GM23248 (cell line): ENCODE measurements around the gene AVPR2. TPM values are rescaled to one million over a fixed set of nuclear protein-coding genes. Genes with fewer than 3 reads are reported as not detected.

Source experiments
- DNase-seq: peaks from one replicate; pipeline ENCODE4 v3.0.0-alpha.2; 2015
- H2AFZ ChIP-seq: fragments of 200-600 bp; sonication (generic); 2 replicates; pipeline ENCODE4 v1.6.1; 2016; ENCODE audit warnings: antibody characterized with exemption
- H3F3A ChIP-seq: fragments of 200-600 bp; sonication (generic); 2 replicates; pipeline ENCODE4 v1.6.1; 2016; ENCODE audit warnings: mild to moderate bottlenecking, antibody characterized with exemption, mixed run types; ENCODE audit not compliant: insufficient read depth
- H3K27ac ChIP-seq: fragments of 200-600 bp; sonication (generic); 2 replicates; pipeline ENCODE4 v1.5.1; 2016; ENCODE audit warnings: mild to moderate bottlenecking
- H3K27me3 ChIP-seq: fragments of 200-600 bp; sonication (generic); replicated peaks from 2 replicates; pipeline ENCODE4 v1.6.1; 2016; ENCODE audit warnings: mild to moderate bottlenecking; ENCODE audit not compliant: insufficient read depth
- H3K36me3 ChIP-seq: fragments of 200-600 bp; sonication (generic); 2 replicates; pipeline ENCODE4 v1.6.1; 2016; ENCODE audit warnings: low read depth, mild to moderate bottlenecking
- H3K4me1 ChIP-seq: fragments of 200-600 bp; sonication (generic); 2 replicates; pipeline ENCODE4 v1.6.1; 2016; ENCODE audit warnings: mild to moderate bottlenecking; ENCODE audit not compliant: insufficient read depth
- H3K4me2 ChIP-seq: fragments of 200-600 bp; sonication (generic); one replicate; pipeline ENCODE4 v1.6.1; 2016; ENCODE audit warnings: mild to moderate bottlenecking; ENCODE audit not compliant: unreplicated experiment
- H3K4me3 ChIP-seq: fragments of 200-600 bp; sonication (generic); 2 replicates; pipeline ENCODE4 v1.5.1; 2016; ENCODE audit warnings: mild to moderate bottlenecking
- H3K79me2 ChIP-seq: fragments of 200-600 bp; sonication (generic); 2 replicates; pipeline ENCODE4 v1.6.1; 2016; ENCODE audit warnings: mild to moderate bottlenecking; ENCODE audit not compliant: insufficient read depth
- H3K9ac ChIP-seq: fragments of 200-600 bp; sonication (generic); 2 replicates; pipeline ENCODE4 v1.6.1; 2016; ENCODE audit warnings: mild to moderate bottlenecking
- H3K9me2 ChIP-seq: fragments of 200-600 bp; sonication (generic); 2 replicates; pipeline ENCODE4 v1.6.1; 2016; ENCODE audit warnings: mixed run types, mild to moderate bottlenecking, moderate library complexity; ENCODE audit not compliant: insufficient read depth
- H3K9me3 ChIP-seq: fragments of 200-600 bp; sonication (generic); one replicate; pipeline ENCODE4 v1.6.1; 2017; ENCODE audit warnings: low read depth
- H4K20me1 ChIP-seq: fragments of 200-600 bp; sonication (generic); 2 replicates; pipeline ENCODE4 v1.6.0; 2016; ENCODE audit not compliant: insufficient read depth
- EZH2 ChIP-seq: fragments of 200-600 bp; sonication (generic); IDR thresholded peaks from 2 replicates; pipeline ENCODE4 v1.6.1; 2018; ENCODE audit warnings: antibody characterized with exemption, mild to moderate bottlenecking; ENCODE audit not compliant: insufficient read depth, poor library complexity, severe bottlenecking
- EZH2phosphoT487 ChIP-seq: fragments of 200-600 bp; sonication (generic); IDR thresholded peaks from 2 replicates; pipeline ENCODE4 v1.6.1; 2018; ENCODE audit warnings: antibody characterized with exemption, moderate library complexity, mild to moderate bottlenecking, low read depth; ENCODE audit not compliant: insufficient read depth
- WGBS, 2 experiments: methylation state at CpG; one replicate each; pipeline ENCODE4 v1.1.6; 2015 to 2017; ENCODE audit warnings: low lambda C conversion rate in 2 of 2, low coverage in 1 of 2; ENCODE audit errors: missing lambda C conversion rate in 2 of 2; 5-methylcytosine and 5-hydroxymethylcytosine counted together
- in situ Hi-C: fragments of 300-500 bp; cut with MboI; formaldehyde crosslinking; loops from 2 replicates; pipeline ENCODE4 v1.15.0; 2020
- polyA plus RNA-seq: library from polyadenylated mRNA; unstranded; fragments of >200 nt; fragmentation: Nextera tagmentation; extraction: Ambion mirVana; gene quantifications from 2 replicates; pipeline ENCODE4 v1.2.1, GENCODE V29; 2016
- total RNA-seq: library from RNA; depleted of rRNA; stranded (reverse); fragments of >200 nt; shearing (Covaris generic); gene quantifications from 2 replicates; pipeline ENCODE4 v1.2.3, GENCODE V29; 2014

Gene AVPR2
- total and polyA plus RNA-seq, 2 experiments from 2014 or later, result not detected

- Histone ChIP-seq H3K4me2 (no peak overlapping the region), H3K79me2 (no peaks in the 10 kb centered on the region)
- 73 to 76% methylated on average over 18 to 20 of the region's 25 CpGs for WGBS, 2 experiments
These were observed 18.7 kb downstream of the AVPR2 start for GRCh38 chrX:153922932-153923857.

GRCh38 chrX:153924149-153924861 is 19.8 kb downstream of the AVPR2 start:
- Histone ChIP-seq H3K4me2 (no peak overlapping the region), H3K4me1 (no peaks in the 10 kb centered on the region), H3F3A (0 out of 2 replicates have a peak, but pooled peaks cover 4% of the 10 kb centered on the region), H3K9me3 (no peaks in the 10 kb centered on the region), H3K27ac (no peak overlapping the region), H4K20me1 (no peaks in the 10 kb centered on the region), H3K36me3 (no peaks in the 10 kb centered on the region), H3K79me2 (no peaks in the 10 kb centered on the region), H2AFZ (no peak overlapping the region), H3K27me3 (no peaks in the 10 kb centered on the region), H3K9ac (no peak overlapping the region), H3K4me3 (no peak overlapping the region), H3K9me2 (no peaks in the 10 kb centered on the region)
- peak; percentile 60 for DNase-seq
- no peak for TF ChIP-seq EZH2
- no peak for TF ChIP-seq EZH2phosphoT487
- WGBS, 2 experiments, result 17 to 21% methylated on average over 9 to 14 of the region's 14 CpGs
- in situ Hi-C loops, result no loop called here

More at GRCh38 chrX:153922932-153923857, 18.7 kb downstream of the AVPR2 start:
- H3K36me3 ChIP-seq, result no peaks in the 10 kb centered on the region
- H3K27ac ChIP-seq, result no peak overlapping the region
- no peaks in the 10 kb centered on the region for H3K27me3 ChIP-seq
- no peak overlapping the region for H2AFZ ChIP-seq
- no peak overlapping the region for H3K4me3 ChIP-seq
- no peaks in the 10 kb centered on the region for H3K9me2 ChIP-seq
- no peaks in the 10 kb centered on the region for H3K9me3 ChIP-seq
- TF ChIP-seq EZH2 (no peak), EZH2phosphoT487 (no peak)
- in situ Hi-C loops, result no loop called here
- no peaks in the 10 kb centered on the region for H3F3A ChIP-seq
- no peaks in the 10 kb centered on the region for H3K4me1 ChIP-seq
- H4K20me1 ChIP-seq, result no peaks in the 10 kb centered on the region
- peak; percentile 56 for DNase-seq
- no peak overlapping the region for H3K9ac ChIP-seq

DNA sequence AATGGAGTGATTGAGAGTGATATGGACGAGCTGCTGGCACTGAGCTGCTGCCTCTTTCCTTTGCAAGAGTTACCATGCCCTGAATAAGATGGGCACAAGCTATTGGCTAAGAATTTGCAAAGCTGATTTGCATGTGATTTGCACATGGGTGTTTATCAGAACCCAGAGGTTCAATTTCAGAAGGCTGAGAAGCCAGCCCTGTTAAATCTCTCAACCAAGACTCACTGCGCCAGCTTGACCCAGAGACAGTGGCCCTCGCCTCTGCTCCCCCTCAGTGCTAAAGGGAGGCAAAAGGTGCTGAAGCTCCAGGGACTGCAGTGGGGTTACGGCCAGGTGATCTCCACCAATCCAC is 20.9 kb downstream of the AVPR2 start:
- Histone ChIP-seq H3K27me3 (no peaks in the 10 kb centered on the region), H3K9me3 (no peaks in the 10 kb centered on the region), H3K9ac (no peak overlapping the region), H3K36me3 (no peaks in the 10 kb centered on the region), H2AFZ (no peak overlapping the region), H3K4me3 (no peak overlapping the region), H3K27ac (no peak overlapping the region), H3K9me2 (no peaks in the 10 kb centered on the region), H3K4me1 (no peaks in the 10 kb centered on the region), H4K20me1 (no peaks in the 10 kb centered on the region), H3F3A (0 out of 2 replicates have a peak, but pooled peaks cover 6% of the 10 kb centered on the region), H3K79me2 (no peaks in the 10 kb centered on the region), H3K4me2 (no peak overlapping the region)
- in situ Hi-C loops, result no loop called here
- 90 to 92% methylated on average over 2 to 4 of the region's 4 CpGs for WGBS, 2 experiments
- no peak for DNase-seq
- TF ChIP-seq EZH2phosphoT487 (no peak), EZH2 (no peak)

GRCh38 chrX:153925739-153926551 is 21.5 kb downstream of the AVPR2 start, which contains the start of gene ARHGAP4:
ARHGAP4 (minus strand) TSS chrX:153926264; CDS start chrX:153926202, 62 bp downstream.
- Histone ChIP-seq H3K4me1 (no peaks in the 10 kb centered on the region), H3K4me2 (peak within 1 kb of the TSS; percentile 91), H2AFZ (no peak within 1 kb of the TSS), H3K9me2 (no peaks in the 10 kb centered on the region), H3K9me3 (no peaks in the 10 kb centered on the region), H3K9ac (peak within 1 kb of the TSS; percentile 98), H4K20me1 (no peaks in the 10 kb centered on the region), H3K4me3 (peak within 1 kb of the TSS; percentile 76), H3K27ac (no peak within 1 kb of the TSS), H3F3A (0 out of 2 replicates have a peak, but pooled peaks cover 6% of the 10 kb centered on the region), H3K36me3 (no peaks in the 10 kb centered on the region), H3K27me3 (no peaks in the 10 kb centered on the region), H3K79me2 (0 out of 2 replicates have a peak, but pooled peaks cover 3% of the 10 kb centered on the region)
- WGBS, 2 experiments, result 29 to 70% methylated on average over 6 to 30 of the region's 59 CpGs
- DNase-seq, result no peak
- in situ Hi-C loops, result no loop called here
- TF ChIP-seq EZH2phosphoT487, result no peak
